ENCODE results near the gene GNRHR. TPM values are rescaled to one million over a fixed set of nuclear protein-coding genes. Genes with fewer than 3 reads are reported as not detected.
"Not testable (repeated sequence)": the region's sequence is repeated elsewhere in the genome, so short reads cannot be mapped to it uniquely, and the experiment has no call there.

GNRHR gene
- polyA plus RNA-seq, 4 donors = 0.32 to 1.1 (median 0.63) TPM

GRCh38 chr4:67730511-67730910 lies 23.7 kb downstream of the GNRHR start:
- DNase-seq (ENCODE audit: low read depth in 4 of 4, low spot score in 2 of 4) = not testable (repeated sequence)

- DNase-seq (ENCODE audit: low read depth in 4 of 4, low spot score in 2 of 4) = no peak
Observed at GRCh38 chr4:67727124-67727850, 26.9 kb downstream of the GNRHR start.

- no peak for DNase-seq (ENCODE audit: low read depth in 4 of 4, low spot score in 2 of 4)
Observed at GRCh38 chr4:67725981-67726380, 28.2 kb downstream of the GNRHR start.

GRCh38 chr4:67725132-67725531 lies 29.1 kb downstream of the GNRHR start:
- DNase-seq (ENCODE audit: low read depth in 4 of 4, low spot score in 2 of 4) = no peak

GRCh38 chr4:67723949-67724348 lies 30.2 kb downstream of the GNRHR start:
- DNase-seq (ENCODE audit: low read depth in 4 of 4, low spot score in 2 of 4) = no peak

GRCh38 chr4:67723341-67723740 lies 30.8 kb downstream of the GNRHR start:
- DNase-seq (ENCODE audit: low read depth in 4 of 4, low spot score in 2 of 4) = no peak

- no peak for DNase-seq (ENCODE audit: low read depth in 4 of 4, low spot score in 2 of 4)
Observed at GRCh38 chr4:67721770-67722597, 32.2 kb downstream of the GNRHR start.

- no peak for DNase-seq (ENCODE audit: low read depth in 4 of 4, low spot score in 2 of 4)
Observed at GRCh38 chr4:67721315-67721769, 32.8 kb downstream of the GNRHR start.

GRCh38 chr4:67719953-67720617 lies 34.1 kb downstream of the GNRHR start:
- no peak for DNase-seq (ENCODE audit: low read depth in 4 of 4, low spot score in 2 of 4)

- no peak for DNase-seq (ENCODE audit: low read depth in 4 of 4, low spot score in 2 of 4)
Observed at GRCh38 chr4:67718848-67719247, 35.3 kb downstream of the GNRHR start.

- DNase-seq (ENCODE audit: low read depth in 4 of 4, low spot score in 2 of 4) = no peak
Observed at GRCh38 chr4:67717586-67717985, 36.6 kb downstream of the GNRHR start.

- no peak for DNase-seq (ENCODE audit: low read depth in 4 of 4, low spot score in 2 of 4)
Observed at GRCh38 chr4:67714955-67715354, 39.2 kb downstream of the GNRHR start.

- DNase-seq (ENCODE audit: low read depth in 4 of 4, low spot score in 2 of 4) = no peak
Observed at GRCh38 chr4:67714248-67714583, 40.0 kb downstream of the GNRHR start.

- DNase-seq (ENCODE audit: low read depth in 4 of 4, low spot score in 2 of 4) = no peak
Observed at GRCh38 chr4:67713529-67714247, 40.5 kb downstream of the GNRHR start.

GRCh38 chr4:67712650-67713528 lies 41.3 kb downstream of the GNRHR start:
- no peak for DNase-seq (ENCODE audit: low read depth in 4 of 4, low spot score in 2 of 4)

- no peak for DNase-seq (ENCODE audit: low read depth in 4 of 4, low spot score in 2 of 4)
Observed at GRCh38 chr4:67712000-67712625, 42.1 kb downstream of the GNRHR start.

GRCh38 chr4:67706682-67707081 lies 47.5 kb downstream of the GNRHR start:
- DNase-seq (ENCODE audit: low read depth in 4 of 4, low spot score in 2 of 4) = not testable (repeated sequence)

GRCh38 chr4:67704843-67705242 lies 49.3 kb downstream of the GNRHR start:
- no peak for DNase-seq (ENCODE audit: low read depth in 4 of 4, low spot score in 2 of 4)

GRCh38 chr4:67702166-67702565 lies 52.0 kb downstream of the GNRHR start:
- DNase-seq (ENCODE audit: low read depth in 4 of 4, low spot score in 2 of 4) = no peak

Measured in left renal cortex interstitium (tissue), 4 donors.